Activated naive CD4-positive, alpha-beta T cell treated with anti-CD3 and anti-CD28 coated beads, Interleukin-2, amount 10 ng/mL, durations not matched to agents 7 days and 5 days (primary cell): ENCODE results near the gene CLEC4D.
"Not testable (repeated sequence)": the region's sequence is repeated elsewhere in the genome, so short reads cannot be mapped to it uniquely, and the experiment has no call there.

Experiments
- CTCF ChIA-PET: fragments of 350-600 bp; sonication (Branson Sonifier 250); formaldehyde crosslinking; loops from one replicate; lab custom pipeline; 2021; ENCODE audit warnings: antibody characterized with exemption; lab: Charles Lee
- DNase-seq: peaks from one replicate; pipeline ENCODE4 v3.0.0-alpha.2; 2020
- H3K27ac Mint-ChIP-seq: one replicate; pipeline ENCODE4 v1.8.0; 2021; ENCODE audit warnings: mild to moderate bottlenecking, moderate library complexity, mixed read lengths
- H3K27me3 Mint-ChIP-seq: one replicate; pipeline ENCODE4 v1.8.0; 2021; ENCODE audit warnings: mild to moderate bottlenecking, mixed read lengths
- H3K36me3 Mint-ChIP-seq: one replicate; pipeline ENCODE4 v1.8.0; 2021; ENCODE audit warnings: mixed read lengths
- H3K4me1 Mint-ChIP-seq: one replicate; pipeline ENCODE4 v1.8.0; 2021; ENCODE audit warnings: mixed read lengths
- H3K4me3 Mint-ChIP-seq: one replicate; pipeline ENCODE4 v1.8.0; 2021; ENCODE audit warnings: mild to moderate bottlenecking, moderate library complexity, mixed read lengths
- H3K9me3 Mint-ChIP-seq: one replicate; pipeline ENCODE4 v1.8.0; 2021; ENCODE audit warnings: mixed read lengths

The CLEC4D gene

DNA sequence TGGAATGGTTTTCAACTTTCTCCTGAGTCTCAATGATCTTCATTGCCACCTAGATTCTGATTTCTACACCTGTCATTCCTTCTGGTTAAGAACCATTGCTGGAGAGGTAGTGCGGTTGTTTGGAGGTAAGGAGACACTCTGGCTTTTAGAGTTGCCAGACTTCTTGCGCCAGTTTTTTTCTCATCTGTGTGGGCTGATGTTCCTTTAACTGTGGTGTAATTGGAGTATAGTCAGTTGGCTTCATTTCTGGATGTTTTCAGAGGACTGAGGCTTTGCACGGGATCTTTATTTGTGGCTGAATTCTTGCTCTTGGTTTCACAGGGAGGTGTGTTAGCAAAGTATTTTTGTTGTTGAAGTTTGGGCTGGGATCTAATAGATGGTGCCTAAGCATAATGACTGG is 5.7 kb upstream of the CLEC4D start:
- no peak overlapping the region for H3K4me3 Mint-ChIP-seq
- H3K36me3 Mint-ChIP-seq = no peaks in the 10 kb centered on the region
- H3K27me3 Mint-ChIP-seq = peaks cover 45% of the 10 kb centered on the region
- no peak overlapping the region for H3K27ac Mint-ChIP-seq
- no peaks in the 10 kb centered on the region for H3K9me3 Mint-ChIP-seq
- no peaks in the 10 kb centered on the region for H3K4me1 Mint-ChIP-seq
- CTCF ChIA-PET = interaction anchor here (1.6 kb wide), 1 partner anchor 19 kb away, joined by 3 read pairs; no protein-coding TSS in a partner anchor
- no peak for DNase-seq

DNA sequence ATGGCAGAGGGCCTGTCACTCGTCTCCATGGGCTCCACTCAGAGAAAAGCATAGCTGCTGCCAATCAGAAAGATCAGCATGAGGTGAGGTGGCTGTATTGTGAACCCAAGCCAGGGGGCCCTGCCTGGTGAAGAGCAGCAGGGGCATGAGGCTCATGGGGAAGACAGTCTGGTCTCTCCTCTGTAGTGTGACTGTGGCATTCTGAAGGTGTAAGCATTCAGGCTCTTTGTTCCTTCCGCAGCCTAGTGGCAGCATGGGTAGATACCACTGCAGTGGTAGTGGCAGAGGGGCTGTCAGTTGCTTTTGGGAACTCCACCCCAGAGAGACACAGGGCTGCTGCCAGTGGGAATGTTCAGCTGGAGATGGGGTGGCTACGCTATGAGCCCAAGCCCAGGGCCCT is 5.1 kb upstream of the CLEC4D start:
- Mint-ChIP-seq H3K4me3 (no peak overlapping the region), H3K27me3 (peaks cover 46% of the 10 kb centered on the region), H3K4me1 (no peaks in the 10 kb centered on the region)

DNA sequence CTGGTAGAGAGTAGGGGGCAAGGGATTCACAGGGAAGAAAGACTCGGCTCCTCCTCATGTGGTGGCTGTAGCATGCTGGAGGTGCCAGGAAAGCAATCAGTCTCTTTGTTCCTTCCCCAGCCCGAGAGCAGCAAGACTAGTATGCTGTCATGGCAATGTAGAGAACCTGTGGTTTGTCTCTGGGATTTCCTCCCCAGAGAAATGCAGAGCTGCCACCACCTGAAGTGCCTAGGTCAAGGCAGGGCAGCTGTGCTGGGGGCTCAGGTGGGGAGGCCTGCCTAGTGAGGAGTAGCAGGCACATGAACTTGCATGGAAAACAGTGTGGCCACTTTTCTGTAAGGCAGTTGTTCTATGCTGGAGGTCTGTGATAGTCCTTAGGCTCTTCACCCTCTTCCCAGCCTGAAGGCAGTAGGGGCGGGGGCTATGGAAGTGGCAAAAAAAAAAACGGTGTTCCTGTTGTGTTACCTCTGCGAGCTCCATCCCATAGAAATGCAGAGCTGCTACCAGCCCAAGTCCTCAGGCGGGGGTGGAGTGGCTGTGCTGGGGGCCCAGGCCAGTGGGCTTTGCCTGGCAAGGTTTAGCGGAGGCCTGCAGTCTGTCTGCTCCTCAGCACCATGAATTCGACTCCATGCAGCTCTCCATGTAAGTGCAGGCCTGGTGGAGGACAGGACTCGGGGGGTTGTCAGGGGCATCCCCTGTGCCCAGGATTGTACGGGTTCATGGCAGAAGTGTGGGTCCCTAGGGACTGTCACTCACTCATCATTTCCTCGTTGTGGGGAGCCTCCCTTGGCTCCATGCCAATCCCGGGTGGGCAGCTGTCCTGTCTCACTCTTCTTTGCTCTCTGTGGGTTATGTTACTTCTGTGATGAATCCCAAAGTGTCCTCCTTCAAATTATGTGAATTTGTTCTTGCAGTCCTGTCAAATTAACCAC is 4.1 kb upstream of the CLEC4D start:
- H3K4me3 Mint-ChIP-seq = no peak overlapping the region
- no peak for DNase-seq
- peaks cover 53% of the 10 kb centered on the region for H3K27me3 Mint-ChIP-seq
- CTCF ChIA-PET = no interaction called here
- H3K36me3 Mint-ChIP-seq = no peaks in the 10 kb centered on the region
- H3K27ac Mint-ChIP-seq = no peak overlapping the region
- no peaks in the 10 kb centered on the region for H3K4me1 Mint-ChIP-seq
- H3K9me3 Mint-ChIP-seq = no peaks in the 10 kb centered on the region

More for the DNA sequence above, 5.1 kb upstream of the CLEC4D start:
- DNase-seq = no peak
- H3K27ac Mint-ChIP-seq = no peak overlapping the region
- CTCF ChIA-PET = no interaction called here
- no peaks in the 10 kb centered on the region for H3K36me3 Mint-ChIP-seq
- no peaks in the 10 kb centered on the region for H3K9me3 Mint-ChIP-seq

DNA sequence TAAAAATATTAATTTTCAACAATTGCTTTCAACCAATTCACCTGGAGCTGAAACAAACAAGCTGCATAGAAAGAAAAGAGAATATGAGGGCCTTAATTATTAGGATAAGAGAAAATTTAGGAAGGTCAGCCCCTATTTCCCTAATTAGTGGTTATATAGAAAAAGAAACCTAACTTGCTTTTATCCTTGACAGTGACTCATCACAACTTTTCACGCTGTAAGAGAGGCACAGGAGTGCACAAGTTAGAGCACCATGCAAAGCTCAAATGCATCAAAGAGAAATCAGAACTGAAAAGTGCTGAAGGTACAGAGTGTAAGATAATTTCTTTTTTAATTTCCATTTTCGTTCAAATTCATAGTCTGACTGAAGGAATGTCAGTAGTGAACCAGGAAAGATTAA is 4.7 kb downstream of the CLEC4D start:
- no peaks in the 10 kb centered on the region for H3K9me3 Mint-ChIP-seq

DNA sequence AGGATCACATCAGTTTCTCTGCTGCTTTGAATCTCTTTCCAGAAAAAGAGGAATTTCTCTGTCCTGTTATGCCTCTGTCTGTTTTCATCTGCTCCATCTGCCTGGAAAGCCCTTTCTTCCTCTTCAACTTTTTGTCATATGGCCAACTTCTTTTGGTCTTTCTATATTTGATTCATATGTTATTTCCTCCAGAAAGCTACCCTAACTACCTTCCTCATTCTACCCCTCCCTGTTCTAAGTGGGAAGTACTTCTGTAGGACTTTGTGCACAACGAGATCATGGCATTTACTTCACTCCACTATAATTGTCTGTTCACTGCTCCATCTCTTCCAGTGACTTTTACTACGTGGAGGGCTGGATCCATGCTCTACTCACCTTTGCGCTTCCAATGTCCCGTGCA is 5.9 kb downstream of the CLEC4D start:
- no peak overlapping the region for H3K4me3 Mint-ChIP-seq
- peaks cover 15% of the 10 kb centered on the region for H3K27me3 Mint-ChIP-seq
- no peaks in the 10 kb centered on the region for H3K9me3 Mint-ChIP-seq
- CTCF ChIA-PET = no interaction called here
- no peaks in the 10 kb centered on the region for H3K36me3 Mint-ChIP-seq
- DNase-seq = no peak
- H3K4me1 Mint-ChIP-seq = no peaks in the 10 kb centered on the region
- no peak overlapping the region for H3K27ac Mint-ChIP-seq

More for the DNA sequence above, 4.7 kb downstream of the CLEC4D start:
- H3K4me1 Mint-ChIP-seq = no peaks in the 10 kb centered on the region
- H3K4me3 Mint-ChIP-seq = no peak overlapping the region
- no peak for DNase-seq
- H3K27ac Mint-ChIP-seq = no peak overlapping the region
- CTCF ChIA-PET = no interaction called here
- no peaks in the 10 kb centered on the region for H3K36me3 Mint-ChIP-seq
- peaks cover 16% of the 10 kb centered on the region for H3K27me3 Mint-ChIP-seq

DNA sequence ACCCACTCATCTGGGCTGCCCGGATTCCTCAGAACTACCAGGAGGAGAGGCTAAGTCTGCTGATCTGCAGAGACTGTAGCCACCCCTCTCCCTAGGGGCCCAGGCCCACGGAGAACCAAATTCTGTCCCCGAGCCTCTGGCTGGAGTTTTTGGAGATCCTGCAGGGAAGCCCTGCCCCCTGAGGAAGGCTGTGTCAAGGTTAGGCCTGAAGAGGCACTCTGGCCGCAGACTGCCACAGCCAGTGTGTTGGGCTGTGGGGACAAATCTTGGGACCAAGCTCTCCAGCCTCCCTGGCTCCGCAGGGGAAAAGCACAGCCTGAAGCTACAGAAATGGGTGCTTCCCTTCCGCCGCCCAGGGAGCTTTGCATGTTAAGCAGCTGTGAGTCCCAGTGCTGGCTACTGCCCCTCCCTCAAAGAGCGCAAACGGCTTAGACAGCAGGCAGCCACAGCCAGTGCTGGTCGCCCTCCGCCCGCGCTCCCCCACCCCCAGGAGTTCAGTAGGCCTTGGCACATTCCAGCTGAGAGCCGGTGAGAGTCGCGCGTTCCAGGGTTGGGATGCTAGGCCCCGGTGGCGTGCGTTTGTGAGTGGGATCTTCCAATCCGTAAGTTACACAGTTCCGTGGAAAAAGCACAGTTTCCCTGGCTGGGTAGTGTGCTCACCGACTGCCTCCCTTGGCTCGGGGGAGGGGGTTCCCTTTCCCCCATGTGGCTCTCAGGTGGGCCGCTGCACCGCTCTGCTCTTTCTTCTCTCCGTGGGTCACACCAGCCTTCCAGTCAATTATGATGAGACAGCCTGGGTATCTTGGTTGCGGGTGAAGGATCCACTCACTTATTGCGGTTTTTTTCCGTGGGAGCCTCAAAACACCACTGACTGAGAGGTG is 14.2 kb downstream of the CLEC4D start:
- H3K36me3 Mint-ChIP-seq = no peaks in the 10 kb centered on the region
- no peaks in the 10 kb centered on the region for H3K4me1 Mint-ChIP-seq
- no peak overlapping the region for H3K4me3 Mint-ChIP-seq
- H3K27ac Mint-ChIP-seq = no peak overlapping the region
- CTCF ChIA-PET = interaction anchor here (0.5 to 3.4 kb wide), 3 partner anchors 12 to 100 kb away, joined by 3 to 13 read pairs (median 3); no protein-coding TSS in a partner anchor
- H3K9me3 Mint-ChIP-seq = peaks cover 6% of the 10 kb centered on the region
- DNase-seq = no peak
- H3K27me3 Mint-ChIP-seq = peaks cover 40% of the 10 kb centered on the region

DNA sequence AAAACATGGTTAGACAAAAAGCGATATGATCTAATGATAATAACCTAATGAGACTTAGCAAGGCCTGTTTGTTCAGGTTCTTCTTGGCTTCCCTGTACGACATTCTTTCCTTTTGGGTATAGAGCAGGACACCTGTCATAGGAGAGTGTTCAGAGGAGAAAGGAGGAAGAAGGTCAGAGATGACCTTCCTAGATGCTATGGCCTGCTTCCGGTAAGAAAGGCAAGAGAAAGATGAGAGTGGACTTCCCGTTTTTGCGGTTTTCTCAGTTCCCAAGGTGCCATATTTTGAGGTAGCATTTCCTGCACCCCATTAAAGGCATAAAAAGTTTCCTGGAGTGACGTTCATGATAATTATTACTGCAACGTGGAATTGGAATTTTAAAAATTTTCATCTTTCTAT is 18.7 kb downstream of the CLEC4D start:
- Mint-ChIP-seq H3K4me1 (no peaks in the 10 kb centered on the region), H3K4me3 (no peak overlapping the region), H3K36me3 (no peaks in the 10 kb centered on the region), H3K9me3 (no peaks in the 10 kb centered on the region), H3K27me3 (peaks cover 33% of the 10 kb centered on the region), H3K27ac (no peak overlapping the region)
- no peak for DNase-seq
- CTCF ChIA-PET = no interaction called here

DNA sequence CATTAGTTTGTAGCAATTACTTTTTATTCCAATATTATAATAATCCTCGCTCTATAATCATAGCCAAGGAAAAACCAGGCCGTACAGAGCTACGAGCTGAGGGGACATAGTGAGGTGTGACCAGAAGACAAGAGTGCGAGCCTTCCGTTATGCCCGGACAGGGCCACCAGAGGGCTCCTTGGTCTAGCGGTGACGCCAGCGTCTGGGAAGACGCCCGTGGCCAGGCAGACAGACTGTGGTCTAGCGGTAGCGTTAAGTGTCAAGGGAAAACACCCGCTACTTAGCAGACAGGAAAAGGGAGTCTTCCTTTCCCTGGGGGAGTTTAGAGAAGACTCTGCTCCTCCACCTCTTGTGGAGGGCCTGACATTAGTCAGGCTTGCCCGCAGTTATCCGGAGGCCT is 24.5 kb downstream of the CLEC4D start:
- not testable (repeated sequence) for H3K4me1 Mint-ChIP-seq, H3K9me3 Mint-ChIP-seq

DNA sequence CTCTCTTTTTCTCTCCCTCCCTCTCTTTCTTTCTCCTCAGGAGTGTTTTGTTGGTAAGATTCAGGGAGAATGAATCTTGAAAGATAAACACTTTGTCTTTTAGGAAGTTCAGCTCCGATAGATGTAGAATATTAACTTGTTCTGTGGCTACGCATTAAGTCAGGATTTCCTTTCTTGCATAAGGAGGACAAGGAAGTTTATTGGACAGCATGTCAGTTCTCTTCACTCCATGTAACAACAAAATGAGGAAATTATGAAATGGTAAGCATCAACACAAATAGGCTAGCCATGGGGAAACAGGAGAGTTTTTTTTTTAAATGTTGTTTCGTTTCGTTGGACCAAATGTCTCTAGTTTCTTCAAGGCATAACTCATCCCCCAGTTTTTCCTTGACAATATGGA is 27.5 kb downstream of the CLEC4D start, which contains the start of gene CLEC4E:
Gene CLEC4E, minus strand, starts transcription at position 75 of the 400 bp plus-strand sequence. CDS start 108 bp downstream, outside the sequence.
- DNase-seq, H3K9me3 Mint-ChIP-seq, H3K4me3 Mint-ChIP-seq, H3K27ac Mint-ChIP-seq, H3K4me1 Mint-ChIP-seq, H3K36me3 Mint-ChIP-seq: not testable (repeated sequence)
- CTCF ChIA-PET = interaction anchor here (0.6 to 0.7 kb wide), 2 partner anchors 18 to 349 kb away, joined by 4 read pairs; no protein-coding TSS in a partner anchor
- H3K27me3 Mint-ChIP-seq = peaks cover 43% of the 10 kb centered on the region

More for the DNA sequence above, 24.5 kb downstream of the CLEC4D start:
- H3K27ac Mint-ChIP-seq, CTCF ChIA-PET, H3K36me3 Mint-ChIP-seq, DNase-seq, H3K4me3 Mint-ChIP-seq: not testable (repeated sequence)
- H3K27me3 Mint-ChIP-seq = peaks cover 52% of the 10 kb centered on the region

DNA sequence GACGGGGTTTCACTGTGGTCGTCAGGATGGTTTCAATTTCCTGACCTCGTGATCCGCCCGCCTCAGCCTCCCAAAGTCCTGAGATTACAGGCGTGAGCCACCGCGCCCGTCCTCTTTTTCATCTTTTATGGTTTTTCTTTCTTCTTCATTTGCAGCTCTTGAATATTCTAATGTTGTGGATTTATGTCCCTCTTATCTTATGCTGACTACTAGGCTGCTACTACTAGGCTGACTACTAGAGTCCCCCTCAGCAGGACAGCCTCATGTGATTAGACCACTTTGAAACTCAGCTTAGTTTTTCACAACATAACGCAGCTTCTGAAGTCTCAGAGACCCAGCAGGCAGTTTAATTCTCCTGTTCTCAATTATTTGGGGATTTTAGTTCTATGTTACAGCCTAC is 28.3 kb downstream of the CLEC4D start:
- no peak overlapping the region for H3K27ac Mint-ChIP-seq

DNA sequence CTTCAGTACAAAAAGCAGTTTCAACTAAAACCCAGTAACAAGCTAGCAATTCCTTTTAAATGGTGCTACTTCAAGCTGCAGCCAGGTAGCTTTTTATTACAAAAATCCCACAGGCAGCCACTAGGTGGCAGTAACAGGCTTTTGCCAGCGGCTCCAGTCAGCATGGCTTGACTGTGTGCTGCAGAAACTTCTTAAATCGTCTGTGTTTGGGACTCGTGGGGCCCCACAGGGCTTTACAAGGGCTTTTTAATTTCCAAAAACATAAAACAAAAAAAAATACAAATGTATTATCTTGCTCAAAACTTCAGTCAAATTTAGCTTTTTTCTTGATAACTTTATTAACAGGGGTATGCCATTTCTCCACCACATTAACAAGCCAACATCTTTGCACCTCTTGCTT is 31.0 kb downstream of the CLEC4D start:
- Mint-ChIP-seq H3K9me3 (no peaks in the 10 kb centered on the region), H3K27ac (no peak overlapping the region), H3K4me3 (no peak overlapping the region), H3K27me3 (peaks cover 30% of the 10 kb centered on the region), H3K4me1 (peaks cover 10% of the 10 kb centered on the region), H3K36me3 (no peaks in the 10 kb centered on the region)
- CTCF ChIA-PET = interaction anchor here (0.6 to 2.6 kb wide), 30 partner anchors 8 to 505 kb away, joined by 3 to 29 read pairs (median 4); partner anchors contain the start of gene AICDA
- DNase-seq = peak; percentile 85

More for the DNA sequence above, 28.3 kb downstream of the CLEC4D start:
- H3K4me3 Mint-ChIP-seq = no peak overlapping the region
- CTCF ChIA-PET = interaction anchor here (0.6 to 1.5 kb wide), 2 partner anchors 19 to 508 kb away, joined by 4 to 5 read pairs; no protein-coding TSS in a partner anchor
- no peaks in the 10 kb centered on the region for H3K36me3 Mint-ChIP-seq
- no peaks in the 10 kb centered on the region for H3K9me3 Mint-ChIP-seq
- DNase-seq = no peak
- H3K27me3 Mint-ChIP-seq = peaks cover 38% of the 10 kb centered on the region
- peaks cover 10% of the 10 kb centered on the region for H3K4me1 Mint-ChIP-seq

DNA sequence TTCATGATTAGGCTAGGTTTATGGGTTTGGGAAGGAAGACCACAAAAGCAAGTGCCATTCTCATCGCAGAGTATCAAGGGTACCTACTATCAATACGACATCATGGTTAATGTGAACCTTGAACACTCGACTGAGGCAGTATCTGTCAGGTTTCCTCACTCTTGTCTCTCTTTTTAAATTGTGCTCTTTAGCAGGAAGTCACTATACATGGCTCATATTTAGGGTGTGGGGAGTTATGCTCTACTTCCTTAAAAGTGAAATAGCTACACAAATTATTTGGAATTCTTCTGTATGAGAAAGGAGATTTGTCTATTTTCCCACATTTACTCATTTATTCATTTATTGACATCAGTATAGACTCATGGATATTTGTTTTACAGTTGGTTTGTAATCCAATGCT is 33.3 kb downstream of the CLEC4D start:
- CTCF ChIA-PET = interaction anchor here (0.6 to 1.2 kb wide), 2 partner anchors 63 to 111 kb away, joined by 3 to 4 read pairs; no protein-coding TSS in a partner anchor
- H3K4me3 Mint-ChIP-seq = no peak overlapping the region
- peaks cover 5% of the 10 kb centered on the region for H3K4me1 Mint-ChIP-seq
- no peaks in the 10 kb centered on the region for H3K36me3 Mint-ChIP-seq
- H3K27ac Mint-ChIP-seq = no peak overlapping the region
- no peaks in the 10 kb centered on the region for H3K9me3 Mint-ChIP-seq
- DNase-seq = no peak
- peaks cover 11% of the 10 kb centered on the region for H3K27me3 Mint-ChIP-seq

DNA sequence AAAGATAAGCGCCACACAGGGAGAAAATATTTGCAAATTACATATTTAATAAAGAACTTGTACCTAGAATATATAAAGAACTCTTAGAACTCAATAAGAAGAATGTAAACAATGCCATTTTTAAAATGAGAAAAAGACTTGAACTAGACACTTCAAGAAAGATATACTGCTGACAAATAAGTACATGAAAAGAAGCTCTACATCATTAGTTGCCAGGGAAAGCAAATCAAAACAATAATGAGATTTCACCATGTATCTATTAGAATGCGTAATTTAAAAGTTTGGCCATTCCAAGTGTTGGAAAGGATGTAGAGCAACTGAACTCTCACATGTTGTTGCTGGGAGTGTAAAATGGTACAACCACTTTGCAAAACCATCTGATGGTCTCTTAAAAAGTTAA is 34.3 kb downstream of the CLEC4D start:
- Mint-ChIP-seq H3K36me3 (no peaks in the 10 kb centered on the region), H3K4me1 (peaks cover 3% of the 10 kb centered on the region), H3K9me3 (no peaks in the 10 kb centered on the region), H3K27ac (no peak overlapping the region), H3K27me3 (peaks cover 3% of the 10 kb centered on the region), H3K4me3 (no peak overlapping the region)
- DNase-seq = no peak
- CTCF ChIA-PET = interaction anchor here (0.7 to 1.3 kb wide), 4 partner anchors 26 to 110 kb away, joined by 3 to 4 read pairs (median 4); no protein-coding TSS in a partner anchor

DNA sequence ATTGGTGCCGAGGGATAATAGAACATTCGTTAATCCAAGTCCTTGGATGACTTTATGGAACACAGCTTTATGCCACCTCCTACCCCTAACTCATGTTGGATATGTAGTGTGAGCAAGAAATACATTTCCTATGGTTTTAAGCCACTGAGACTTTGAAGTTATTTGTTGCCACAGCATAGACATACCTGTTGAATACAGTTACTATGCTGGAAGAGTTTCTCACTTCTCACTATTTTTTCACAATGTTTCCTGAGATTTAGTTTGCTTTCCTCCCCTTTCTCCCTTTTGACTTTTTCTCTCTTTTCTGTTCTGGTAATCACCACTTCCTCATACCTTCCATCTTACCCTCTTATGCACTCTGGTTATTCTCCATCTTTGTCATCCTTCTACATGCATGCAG is 34.9 kb downstream of the CLEC4D start:
- peaks cover 3% of the 10 kb centered on the region for H3K4me1 Mint-ChIP-seq
- no peak overlapping the region for H3K4me3 Mint-ChIP-seq
- DNase-seq = no peak
- CTCF ChIA-PET = interaction anchor here (1.1 to 1.3 kb wide), 3 partner anchors 27 to 96 kb away, joined by 3 to 4 read pairs (median 3); no protein-coding TSS in a partner anchor
- peaks cover 3% of the 10 kb centered on the region for H3K27me3 Mint-ChIP-seq
- no peaks in the 10 kb centered on the region for H3K9me3 Mint-ChIP-seq
- H3K27ac Mint-ChIP-seq = no peak overlapping the region
- no peaks in the 10 kb centered on the region for H3K36me3 Mint-ChIP-seq
